Activated gamma-delta T cell treated with anti-CD3 and anti-CD28 coated beads, Interleukin-2, amount 50 U/mL, for 16 hours (primary cell): Measurements from ENCODE around the gene GP9.

Experiments used
- DNase-seq: peaks from one replicate; pipeline ENCODE4 v3.0.0-alpha.2; 2020; ENCODE audit warnings: low read depth

The GP9 gene

DNA sequence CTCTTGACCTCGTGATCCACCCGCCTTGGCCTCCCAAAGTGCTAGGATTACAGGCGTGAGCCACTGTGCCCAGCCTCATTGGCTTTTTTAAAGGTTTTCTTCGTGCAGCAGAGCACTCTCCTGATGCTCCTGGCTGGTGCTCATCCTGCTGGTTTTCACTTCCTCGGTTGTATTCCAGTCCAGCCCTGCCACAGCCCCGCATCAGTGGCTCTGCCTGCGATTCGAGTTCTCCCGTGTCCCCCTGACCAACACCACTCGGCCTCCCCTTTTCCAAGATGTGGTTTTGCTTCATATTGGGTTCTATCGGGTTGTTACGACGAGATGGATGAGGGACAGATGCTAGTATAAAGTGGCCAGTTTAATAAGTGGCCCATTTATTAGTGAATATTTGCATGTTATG, 31.7 kb upstream of the GP9 start:
- no peak for DNase-seq

DNA sequence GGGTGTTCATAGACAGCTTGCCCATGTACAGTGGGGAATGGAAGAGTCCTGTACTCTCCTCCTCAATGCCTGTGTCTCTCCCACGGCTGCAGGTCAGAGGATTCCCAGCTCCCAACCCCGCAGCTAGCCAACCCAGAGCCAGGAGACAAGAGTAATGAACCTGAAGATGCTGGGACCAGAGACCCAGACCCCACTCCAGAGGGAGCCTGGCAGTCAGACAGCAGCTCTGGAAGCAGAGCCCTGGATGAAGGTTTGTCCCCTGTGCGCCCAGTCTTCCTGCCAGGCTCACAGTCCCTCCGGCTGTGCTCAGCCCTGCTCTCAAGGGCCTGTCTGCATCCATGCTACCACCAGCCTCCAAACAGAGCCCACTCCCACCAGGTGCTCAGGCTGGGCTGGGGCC, 30.0 kb upstream of the GP9 start:
- DNase-seq = no peak

DNA sequence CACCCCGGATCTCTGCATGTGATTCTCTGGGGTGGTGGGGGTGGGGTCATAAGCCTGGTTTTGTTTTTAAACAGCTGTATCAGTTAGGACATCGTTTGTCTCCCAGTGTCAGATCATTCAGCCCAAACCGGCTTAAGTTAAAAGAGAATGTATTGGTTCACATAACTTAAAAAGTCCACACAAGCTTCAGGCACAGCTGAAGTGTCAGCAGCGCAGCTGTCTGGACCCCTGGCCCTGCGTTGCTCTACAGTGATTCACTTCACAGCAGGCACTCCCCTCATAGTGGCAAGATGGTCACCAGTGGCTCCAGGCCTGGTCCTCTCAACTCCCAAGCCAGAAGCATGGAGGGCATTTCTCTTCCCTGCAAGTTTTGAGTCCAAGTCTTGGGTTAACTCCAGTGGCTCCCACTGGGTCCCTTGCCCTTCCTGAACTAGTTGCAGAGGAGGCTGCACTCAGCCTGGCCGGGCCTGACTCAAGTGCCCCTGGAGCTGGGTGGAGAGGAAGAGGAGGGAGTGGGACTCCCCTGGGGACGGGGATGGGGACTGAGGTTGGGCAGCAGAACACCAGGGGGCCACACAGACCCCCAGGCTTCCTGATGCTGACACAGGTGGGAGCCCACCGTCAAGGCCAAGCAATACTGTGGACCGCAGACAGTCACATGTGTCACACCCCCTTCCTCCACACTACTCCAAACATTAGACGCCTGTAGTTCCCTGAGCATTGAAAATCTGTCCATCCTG, 28.9 kb upstream of the GP9 start:
- no peak for DNase-seq

DNA sequence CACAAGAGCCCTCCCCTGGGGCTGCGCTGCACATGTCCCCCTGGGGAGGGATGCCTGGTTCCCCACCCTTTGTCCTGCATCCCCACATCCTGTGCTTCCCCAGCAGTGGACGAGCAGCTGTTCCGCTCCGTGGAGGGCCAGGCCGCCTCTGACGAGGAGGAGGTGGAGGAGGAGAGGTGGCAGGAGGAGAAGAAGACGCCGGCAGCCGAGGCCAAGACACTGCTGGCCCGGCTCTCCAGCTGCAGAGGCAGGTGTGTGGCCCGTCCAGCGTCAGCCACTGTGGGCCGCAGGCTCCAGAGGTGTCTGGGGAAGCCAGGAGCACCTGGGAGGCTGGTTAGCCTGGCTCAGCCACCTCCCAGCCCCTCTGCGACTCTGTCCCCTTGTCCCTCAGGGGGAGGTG, 27.9 kb upstream of the GP9 start:
- no peak for DNase-seq

DNA sequence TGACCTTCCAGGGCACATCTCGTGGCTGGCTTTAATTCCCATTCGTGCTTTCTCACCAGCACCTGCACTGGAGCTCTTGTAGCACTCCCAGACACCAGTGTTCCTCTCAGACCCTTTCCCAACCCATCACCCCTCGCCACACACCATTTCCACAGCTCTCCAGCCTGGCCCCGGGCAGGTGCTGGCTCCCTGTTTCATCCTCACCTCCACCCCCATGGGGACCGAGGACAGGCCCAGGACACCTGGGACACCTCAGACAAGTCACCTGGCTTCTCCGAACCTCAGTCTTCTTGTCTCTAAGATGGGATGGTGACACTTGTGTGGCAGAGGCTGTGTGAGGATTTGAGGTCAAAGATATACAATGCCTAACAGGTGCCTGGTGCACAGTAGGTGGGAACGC, 27.4 kb upstream of the GP9 start:
- DNase-seq = no peak

DNA sequence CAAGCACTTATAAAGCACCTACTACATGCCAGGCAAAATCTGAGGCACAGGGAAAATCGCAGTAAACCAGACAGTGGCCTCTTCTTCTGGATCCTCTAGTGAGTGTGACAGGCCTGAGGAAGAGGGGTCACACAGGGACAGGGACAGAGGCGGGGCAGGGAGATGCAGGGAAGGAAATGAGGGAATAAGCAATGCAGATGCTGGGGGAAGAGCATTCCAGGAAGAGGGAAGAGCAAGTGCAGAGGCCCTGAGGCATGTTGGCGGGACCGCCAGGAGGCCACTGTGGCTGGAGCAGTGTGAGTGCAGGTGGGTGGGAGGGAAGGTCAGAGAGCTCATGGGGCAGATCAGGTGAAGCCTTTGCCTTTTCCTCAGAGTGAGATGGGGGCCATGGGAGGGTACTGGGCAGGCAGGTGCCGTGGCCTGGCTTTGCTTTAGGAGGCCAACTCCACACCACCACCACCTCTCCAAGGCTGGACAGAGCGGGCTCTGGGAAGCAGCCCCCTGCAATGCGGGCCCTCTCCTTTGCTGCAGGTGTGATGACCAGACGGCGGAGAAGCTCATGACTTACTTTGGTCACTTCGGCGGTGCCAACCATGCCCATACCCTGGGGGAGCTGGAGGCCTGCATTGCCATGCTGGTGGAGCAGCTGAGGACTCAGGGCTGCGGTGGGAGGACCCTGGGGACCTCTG, 26.8 kb upstream of the GP9 start:
- no peak for DNase-seq

DNA sequence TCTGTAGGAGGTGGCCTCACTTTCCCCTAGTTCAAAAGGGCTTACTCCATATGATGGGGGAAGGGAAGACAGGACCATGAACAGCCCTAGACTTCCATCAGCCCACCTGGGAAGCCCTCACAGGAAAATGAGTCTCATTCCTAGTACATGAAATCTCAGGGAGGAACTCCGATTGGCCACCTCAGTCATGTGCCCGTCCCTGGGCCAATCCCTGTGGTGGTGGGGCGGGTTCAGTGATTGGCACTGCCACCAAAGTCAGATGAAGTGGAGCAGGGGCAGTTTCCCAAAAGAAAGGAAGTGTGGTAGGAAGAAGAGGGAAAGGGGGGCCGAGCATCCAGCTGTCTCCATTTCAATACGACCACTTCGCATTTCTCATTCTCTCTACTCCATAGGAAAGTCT, 25.9 kb upstream of the GP9 start:
- no peak for DNase-seq

DNA sequence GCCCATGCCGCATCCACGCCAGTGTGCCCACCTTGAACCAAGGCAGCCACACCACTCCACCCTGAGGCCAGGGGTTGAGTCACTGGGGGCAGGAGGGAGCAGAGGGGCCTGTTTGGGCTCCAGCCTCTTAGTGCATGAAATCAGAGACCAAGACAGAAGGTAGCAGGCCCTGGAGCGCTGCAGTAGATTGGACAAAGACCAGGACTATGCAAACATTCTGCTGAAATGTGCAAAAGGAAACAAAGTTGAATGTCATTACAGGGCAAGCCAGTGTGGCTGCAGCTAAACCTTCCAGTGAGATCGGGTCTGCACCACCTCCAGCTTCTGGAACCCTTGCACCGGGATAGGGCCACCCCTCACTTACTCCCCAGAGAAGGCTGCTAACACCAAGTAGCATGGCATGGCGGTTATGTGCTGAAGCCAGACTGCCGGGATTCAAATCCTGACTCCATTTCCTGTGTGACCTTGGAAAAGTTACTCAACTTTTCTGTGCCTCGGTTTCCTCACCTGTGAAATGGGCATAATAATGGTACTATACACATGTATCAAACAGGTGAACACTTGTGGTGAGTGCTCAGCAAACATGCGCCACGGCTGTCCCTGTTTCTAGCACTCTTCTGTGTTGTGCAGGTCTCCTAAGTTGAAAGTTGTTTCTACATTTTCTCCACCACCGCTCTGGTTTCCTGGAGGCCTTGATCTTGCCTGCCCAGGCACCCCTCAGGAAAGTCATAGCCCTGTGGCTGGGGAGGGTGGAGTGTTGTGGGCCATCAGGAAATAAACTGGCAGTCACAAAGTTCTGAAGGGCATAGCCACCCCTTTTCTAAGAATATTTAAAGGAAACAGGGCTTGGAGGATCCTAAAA, 25.0 kb upstream of the GP9 start:
- DNase-seq = no peak

DNA sequence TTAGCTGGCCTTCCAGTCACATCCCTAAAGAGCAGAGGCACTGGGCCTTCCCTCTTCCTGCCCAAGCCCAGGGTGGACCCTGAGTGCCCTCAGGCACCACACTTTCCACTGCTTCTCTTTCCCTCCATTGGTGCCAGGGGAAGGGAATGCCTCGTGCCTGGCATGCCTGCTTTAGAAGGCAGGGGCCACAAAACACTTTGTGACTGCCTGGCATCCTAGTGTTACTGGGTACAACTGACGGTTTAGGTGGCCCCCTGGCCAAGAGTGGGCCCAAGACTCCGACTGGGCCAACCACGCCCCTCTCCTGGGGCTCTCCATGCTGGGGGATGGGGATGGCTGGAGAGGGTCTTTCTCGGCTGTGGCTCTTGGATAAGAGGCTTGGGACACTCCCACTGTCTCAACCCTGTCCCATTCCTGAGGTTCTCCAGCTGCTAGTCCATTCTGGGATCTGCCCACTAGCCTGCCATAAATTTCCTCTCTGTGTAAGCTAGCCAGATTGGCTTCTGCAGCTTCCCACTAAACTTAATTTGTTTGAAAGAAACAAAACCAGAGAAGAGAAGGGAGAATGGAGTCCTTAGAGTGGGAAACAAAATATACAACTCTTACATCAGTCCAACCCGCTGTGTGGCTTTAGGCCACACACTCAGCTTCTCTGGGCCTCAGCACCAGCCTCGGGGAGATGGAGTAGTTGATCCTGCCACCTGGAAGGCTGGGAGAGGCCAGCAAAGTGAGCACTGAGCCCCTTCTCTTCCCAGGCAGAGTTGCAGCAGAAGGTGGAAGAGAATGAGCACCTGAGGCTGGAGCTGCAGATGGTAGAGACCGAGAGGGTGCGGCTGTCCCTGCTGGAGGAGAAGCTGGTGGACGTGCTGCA, 24.1 kb upstream of the GP9 start:
- DNase-seq = no peak

DNA sequence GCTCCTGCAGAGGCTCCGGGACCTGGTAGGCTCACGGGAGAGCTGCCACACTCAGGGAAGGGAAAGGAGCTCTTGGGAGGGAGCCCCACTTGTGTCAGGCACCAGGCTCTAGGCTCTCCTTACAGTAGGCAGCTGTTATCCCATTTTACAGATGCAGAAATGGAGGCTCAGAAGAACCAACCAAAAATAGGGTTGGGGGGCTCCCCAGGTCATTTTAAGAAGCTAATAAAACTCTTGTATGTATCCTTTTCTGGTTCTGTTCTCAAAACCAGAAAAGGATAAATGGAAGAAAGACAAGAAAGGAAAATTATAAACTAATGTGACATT, 23.5 kb upstream of the GP9 start:
- no peak for DNase-seq

DNA sequence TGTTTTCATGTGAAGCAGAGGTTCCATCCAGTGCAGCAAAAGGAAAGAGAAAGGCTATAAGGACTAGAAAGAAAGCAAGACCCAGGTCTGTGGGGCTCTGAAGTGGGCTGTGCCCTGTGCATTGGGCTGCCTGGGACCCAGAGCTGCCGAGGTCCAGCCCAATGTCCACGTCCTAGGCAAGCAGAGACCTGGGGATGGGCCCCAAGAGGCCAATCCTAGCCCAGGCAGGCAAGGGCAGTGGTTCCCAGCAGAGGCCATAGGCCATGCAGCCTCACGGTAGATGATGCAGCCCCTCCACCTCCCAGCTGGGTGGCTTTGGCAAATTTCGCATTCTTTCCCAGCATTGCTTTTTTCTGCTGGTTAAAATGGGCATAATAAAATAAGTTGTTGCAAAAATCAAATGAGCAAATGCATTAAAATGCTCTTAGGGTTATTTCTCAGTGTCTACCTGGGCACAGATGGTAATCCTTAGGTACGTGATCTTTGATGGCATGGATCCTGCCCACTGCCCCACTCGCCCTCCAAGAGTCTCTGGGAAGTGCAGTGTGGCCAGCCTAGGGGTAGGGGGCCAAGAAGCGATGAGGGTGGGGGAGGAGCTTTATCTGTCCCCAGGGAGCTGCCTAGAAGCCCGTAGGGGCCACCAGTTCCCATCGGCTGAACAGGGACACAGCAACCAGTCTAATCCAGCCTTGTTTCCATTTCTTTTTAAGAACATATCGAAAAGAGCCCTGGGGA, 22.3 kb upstream of the GP9 start:
- no peak for DNase-seq

DNA sequence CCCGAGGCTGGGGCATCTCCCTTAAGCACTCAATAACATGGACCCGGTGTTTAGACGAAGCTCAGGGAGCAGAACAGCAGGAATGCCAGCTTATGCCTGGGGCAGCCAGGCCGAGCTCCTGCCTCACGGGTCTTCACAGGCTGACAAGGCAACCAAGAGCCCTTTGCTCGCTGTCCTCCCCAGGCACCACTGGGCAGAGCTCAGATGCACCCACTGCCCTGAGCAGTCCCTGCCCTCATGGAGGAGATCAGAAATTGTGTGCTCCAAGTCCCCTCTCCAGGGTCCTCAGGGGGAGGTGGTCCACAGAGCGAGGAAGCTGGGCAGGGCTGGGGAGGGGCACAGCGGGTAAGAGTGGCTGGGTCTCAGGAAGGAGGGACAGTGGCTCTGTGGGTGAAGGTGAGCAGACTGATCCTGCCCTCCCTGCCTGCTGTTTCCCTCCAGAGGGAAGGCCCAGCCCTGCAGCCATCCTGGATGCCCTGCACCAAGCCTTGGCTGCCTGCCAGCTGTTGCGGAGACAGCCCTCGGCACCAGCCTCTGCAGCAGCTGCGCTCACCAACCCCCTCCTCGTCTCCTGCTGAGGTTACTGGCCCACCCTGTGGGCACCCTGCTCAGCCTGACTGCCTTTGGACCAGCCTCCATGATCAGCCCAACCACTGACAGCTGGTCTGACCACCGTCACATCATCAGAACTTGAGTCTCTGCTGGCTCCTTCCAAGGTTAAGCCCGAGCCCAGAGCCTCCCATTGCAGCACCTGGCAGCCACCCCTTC, 21.1 kb upstream of the GP9 start:
- no peak for DNase-seq

DNA sequence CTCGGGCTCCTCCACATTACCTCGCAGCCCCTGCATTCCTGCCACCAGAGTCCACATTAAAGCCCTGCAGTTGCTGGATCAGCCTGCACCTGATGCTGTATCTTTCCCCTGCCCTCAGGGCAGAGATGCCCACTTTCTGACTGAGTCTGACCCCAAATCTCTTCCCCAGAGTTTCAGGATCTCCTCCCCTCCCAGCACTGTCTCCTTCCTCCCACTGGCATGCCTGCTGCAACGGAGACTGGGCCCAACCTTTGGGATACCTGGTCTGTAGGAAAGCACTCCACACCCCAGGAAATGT, 20.6 kb upstream of the GP9 start:
- no peak for DNase-seq

DNA sequence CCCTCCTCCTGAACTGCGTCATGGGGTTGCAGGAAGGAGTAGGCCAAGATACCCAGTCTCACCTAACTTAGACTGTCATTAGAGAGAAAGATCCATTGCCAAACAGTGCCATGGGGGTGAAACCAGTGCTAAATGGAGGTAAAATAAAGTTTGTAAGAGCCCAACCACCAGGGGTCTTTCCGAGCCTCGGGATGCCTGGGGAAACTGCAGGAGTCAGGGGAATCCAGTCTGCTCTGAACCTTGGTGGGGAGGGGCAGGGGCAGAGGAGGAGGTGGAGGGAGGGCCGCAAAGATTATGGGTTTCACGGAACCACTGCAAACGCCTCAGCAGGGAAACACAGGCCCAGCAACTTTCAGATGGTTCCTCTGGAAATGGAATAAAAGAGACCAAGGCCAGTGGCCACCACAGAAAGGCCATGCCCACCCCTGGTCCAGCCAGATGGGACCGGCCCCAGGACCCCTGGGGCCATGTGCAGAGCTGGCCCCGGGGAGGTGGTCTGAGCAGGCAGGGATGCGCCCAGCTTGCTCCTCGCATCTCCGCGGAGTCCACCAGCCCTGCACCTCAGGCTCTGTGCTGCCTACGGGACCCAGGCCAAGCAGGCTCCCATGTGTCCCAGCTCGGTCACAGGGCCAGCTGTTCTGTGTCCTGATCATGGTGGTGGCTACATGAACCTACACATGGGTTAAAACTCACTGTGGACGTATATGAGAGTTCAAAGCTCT, 19.8 kb upstream of the GP9 start:
- DNase-seq = no peak

DNA sequence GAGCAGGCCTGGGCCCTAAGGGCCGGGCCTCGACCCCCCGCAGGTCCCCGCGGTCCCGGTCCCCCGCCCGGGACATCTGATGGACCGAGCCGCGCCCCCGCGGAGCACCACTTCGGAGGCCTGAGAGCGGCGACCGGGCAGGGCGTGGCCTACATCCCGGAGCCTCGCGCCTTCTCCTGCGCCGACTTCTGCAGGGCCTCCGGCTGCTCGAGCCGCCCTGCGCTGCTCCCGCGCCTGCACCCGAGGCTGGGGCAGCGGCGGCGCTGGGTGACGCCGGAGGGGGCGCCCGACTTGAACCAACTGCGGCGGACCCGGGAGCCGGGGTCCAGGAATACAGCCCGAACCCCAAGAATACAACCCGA, 14.9 kb upstream of the GP9 start:
- DNase-seq = no peak

DNA sequence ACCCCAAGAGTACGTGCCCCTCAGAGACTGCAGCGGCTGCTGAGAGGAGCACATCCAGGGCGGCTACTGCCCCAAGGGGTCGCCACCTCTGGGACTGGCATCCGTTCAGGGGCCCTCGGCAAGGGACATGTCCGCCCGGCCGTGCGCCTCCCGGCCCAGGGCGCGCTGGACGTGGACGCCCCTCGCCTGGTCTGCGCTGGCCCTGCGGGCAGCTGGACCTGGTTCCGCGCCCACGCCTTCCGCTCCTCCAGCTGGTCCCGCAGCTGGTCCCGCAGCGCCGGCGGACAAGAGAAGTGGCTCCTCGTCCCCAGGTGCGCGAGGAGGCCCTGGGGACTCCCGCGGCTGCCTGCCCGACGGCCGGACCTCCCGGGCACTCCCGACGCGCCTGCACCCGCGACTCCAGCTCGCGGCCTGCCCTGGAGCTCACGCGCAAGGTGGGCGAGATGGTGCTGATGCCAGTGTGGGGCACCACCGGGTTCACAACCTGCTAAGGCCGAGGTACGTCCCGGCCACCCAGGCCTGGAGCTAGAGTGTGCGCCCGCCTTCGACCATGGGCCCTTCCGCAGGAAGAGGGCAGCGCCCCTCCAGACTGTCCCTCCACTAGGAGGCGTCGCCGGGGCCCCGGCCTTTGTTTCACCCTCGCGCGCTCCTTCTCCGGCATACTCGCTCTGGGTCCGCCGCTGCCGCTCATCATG, 14.4 kb upstream of the GP9 start:
- no peak for DNase-seq

DNA sequence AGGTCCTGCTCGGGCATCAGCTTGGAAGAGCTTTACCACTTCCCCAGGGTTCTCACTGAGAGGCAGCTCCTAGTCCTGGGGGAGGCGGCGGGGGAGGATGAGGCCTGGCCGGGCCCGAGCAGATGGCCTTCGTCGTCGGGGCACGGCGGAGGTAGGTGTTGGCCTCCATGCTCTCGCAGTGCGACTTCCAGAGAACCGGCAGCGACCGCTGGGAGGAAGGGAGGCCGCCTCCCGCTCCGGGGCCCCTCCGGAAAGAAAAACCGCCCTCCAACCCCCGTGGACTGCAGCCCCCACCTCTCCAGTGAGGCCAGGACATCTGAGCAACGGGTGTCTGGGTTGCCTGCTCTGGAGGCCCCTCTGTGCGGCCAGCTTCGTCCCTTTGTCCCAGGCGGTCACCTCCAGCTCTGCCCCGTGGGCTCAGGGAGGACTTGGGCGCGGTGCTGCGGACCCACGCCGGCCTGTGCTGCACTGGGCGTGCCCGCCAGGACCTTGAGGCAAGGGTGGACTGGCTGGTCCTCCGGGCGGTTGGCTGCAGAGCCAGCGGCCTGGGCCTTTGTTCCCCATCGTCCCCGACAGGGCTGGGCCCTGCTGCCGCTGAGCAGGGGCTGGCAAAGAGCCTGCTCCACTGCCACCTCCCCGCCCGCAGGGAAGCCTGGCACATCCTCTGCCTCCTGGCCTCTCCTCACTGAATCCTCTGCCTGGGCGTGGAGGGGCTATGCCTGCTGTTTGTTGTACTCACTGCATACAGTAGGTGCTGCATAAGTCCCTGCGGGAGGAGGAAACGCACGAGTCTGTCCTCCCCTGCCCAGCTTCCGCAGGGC, 13.6 kb upstream of the GP9 start:
- DNase-seq = no peak

DNA sequence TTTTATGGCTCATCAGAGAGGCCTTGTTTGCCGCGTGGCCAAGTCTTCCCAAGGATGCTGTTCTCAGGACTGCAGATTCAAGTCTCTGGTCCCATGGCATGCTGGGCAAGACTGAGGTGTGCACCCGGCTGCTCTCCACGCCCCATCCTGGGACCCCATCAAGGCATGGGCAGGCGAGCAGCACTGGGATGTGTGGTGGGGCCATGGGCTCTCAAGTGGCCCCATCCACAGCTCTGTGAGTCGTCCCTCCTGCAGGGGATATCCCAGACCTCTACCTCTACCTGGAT, 13.1 kb upstream of the GP9 start:
- DNase-seq = no peak
